HG03575 (cell line): ENCODE data around the gene TPK1.

Experiments
- ATAC-seq: cut with Tn5 transposase; IDR thresholded peaks from one replicate; pipeline ENCODE4 v1.9.1; 2021; ENCODE audit not compliant: unreplicated experiment, insufficient number of reproducible peaks, low FRiP score; ENCODE audit errors: extremely low read depth

Gene TPK1

DNA sequence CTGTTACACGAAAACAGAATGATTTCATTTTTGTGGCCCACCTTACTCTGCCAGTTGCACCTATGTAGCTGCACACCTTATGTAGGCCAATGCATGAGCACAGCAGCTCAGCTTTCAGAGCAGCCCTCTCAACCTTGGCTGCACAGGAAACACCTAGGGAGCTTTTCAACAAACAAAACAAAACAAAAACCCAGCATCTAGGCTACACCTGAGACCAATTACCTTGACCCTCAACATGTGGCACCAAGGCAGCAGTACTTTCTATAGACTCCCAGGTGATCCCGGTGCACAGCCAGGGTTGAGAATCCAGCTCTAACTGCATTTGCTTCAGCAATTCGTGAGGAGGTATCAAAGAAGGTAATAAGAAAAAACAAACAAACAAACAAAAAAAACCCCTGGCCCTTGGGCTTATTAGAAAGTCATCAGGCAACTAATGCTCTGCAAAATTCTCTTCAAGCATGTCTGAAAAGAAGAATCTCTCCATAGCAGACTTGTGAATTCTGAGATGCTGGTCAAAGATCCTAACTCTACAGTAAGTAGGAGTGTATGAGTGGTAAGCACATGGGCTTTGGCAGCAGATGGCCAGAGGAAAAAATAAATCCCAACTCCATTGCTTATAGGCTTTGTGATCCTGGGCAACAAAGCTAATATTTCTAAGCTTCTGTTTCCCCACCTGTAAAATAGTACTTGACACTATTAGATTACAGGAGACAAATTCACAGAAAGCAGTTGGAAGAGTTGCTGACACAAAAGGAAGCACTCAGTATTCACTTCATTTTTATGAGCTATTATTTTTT is 318.9 kb downstream of the TPK1 start:
- ATAC-seq = no peak

DNA sequence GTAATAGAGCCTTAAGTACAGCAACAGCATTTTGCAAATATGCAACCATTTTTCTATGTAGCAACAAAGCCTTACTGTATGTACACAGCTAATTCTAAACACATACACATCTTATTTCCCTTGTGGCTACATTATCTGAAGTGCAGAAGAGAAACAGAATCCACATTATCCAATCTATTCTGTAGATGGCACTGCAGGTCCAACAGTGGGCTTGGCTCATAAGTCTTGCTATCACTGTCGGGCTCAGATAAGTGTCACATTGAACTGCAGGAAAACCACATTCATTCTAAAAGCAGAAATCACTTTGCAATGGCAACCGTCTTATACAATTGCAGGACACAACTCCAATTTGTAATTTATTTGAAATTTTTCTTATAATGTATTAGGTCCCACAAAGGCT is 322.5 kb downstream of the TPK1 start:
- ATAC-seq = no peak

DNA sequence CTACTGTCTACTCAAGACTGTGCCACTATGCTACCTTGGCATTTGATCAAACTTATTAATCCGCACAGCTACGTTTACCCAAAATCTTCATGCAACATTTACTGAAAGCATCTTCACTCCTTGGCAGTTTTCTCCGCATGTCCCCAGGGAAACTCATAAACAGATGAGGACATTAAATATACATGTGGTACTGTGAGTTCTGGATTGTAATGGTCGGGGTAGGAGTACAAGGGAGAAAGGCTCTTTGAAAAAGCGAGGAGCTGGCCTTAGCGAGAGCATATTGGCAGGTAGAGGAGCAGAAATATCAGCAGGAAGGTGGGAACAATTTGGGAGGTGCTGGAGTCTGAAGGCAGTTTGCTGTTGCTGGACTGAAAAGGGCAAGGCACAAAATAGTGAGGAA is 325.2 kb downstream of the TPK1 start:
- no peak for ATAC-seq

DNA sequence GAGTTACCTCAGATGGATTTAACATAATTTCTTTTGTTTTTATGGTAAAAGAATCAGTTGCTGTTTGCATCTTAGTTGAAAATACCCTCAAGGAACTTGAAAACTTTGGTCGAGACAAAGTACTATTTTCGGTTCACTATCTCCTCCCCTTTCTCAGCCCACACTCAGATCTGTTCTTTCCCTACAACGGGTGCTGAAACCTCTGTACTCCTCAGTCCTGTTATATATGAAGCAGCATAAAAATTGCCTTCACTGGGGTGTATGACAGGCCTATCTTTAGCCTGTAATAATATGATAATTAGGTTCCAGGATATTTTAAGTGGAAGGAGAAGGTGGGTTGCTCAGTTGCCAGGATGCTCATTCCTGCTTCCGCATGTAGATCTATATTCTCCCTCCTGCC is 327.2 kb downstream of the TPK1 start:
- peak; percentile 99 for ATAC-seq

DNA sequence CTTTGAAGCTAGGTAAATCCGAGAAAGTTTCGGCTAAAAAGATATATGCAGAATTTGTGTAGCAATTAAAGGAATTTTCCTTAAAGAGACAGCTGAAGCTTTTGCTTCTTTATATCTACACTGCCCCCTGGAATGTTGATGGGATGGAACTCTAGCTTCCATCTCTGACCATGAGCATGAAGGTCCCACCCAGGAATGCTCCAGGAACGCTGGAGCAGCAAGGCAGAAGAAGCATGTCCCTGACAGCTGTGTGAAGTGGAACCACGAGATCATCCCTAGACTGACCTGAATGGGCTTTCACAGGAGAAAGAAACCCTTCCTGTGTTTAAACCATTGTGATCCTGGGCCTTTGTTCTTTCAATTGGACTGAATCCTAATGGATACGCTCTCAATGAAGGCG is 332.6 kb downstream of the TPK1 start:
- ATAC-seq = no peak

DNA sequence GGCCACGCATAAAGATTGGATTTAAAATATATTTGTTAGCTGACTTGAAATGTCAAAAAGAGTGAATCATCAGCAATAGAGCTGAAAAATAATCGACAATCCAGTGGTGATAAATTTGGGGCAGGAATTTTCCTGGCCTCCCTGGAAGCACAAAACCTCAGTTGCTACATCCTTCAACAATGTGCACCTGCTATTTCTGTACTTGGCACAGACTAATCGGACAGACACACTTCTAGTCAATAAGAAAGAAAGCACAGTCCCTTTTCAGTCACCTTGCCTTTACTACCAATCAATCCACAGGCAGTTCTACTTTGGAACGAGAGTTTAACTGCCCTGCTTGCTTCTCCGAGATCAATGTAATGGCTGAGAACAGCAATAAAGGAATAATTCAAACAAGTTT is 335.6 kb downstream of the TPK1 start:
- no peak for ATAC-seq

DNA sequence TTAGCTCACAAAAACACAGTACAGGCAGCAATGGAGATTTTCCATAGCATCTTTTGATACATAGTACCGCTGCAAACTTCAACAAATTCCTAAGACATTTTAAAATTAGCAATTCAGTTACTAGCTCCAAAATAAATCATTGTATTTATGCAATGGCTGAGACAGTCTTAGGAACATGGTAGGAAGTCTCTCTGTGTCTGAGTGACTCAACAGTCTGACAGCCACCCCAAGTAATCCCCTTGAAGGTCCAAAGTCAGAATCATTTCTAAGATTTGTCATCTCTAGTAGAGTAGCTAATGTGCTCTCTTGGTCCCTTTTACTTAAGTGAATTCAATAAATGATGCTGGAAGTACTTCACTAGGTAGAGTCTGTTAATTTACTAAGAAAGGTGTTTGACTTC is 338.6 kb downstream of the TPK1 start:
- ATAC-seq = no peak

DNA sequence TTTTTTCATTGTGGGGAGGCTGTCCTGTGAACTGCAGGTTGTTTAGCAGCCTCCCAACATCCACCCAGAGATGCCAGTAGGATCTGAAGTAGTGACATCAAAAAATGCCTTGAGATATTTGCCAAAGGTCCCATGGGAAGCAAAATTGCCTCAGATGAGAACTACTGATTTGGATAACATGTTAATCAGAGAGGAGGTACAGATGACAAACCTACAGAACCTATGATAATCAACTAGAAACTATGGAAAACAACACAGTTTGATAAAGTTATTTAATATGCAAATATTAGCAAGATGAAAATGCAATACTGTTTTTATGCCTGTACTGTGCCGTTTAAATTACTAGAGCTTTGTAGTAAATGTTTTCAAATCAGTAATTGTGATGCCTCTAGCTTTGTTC is 341.5 kb downstream of the TPK1 start:
- ATAC-seq = no peak

DNA sequence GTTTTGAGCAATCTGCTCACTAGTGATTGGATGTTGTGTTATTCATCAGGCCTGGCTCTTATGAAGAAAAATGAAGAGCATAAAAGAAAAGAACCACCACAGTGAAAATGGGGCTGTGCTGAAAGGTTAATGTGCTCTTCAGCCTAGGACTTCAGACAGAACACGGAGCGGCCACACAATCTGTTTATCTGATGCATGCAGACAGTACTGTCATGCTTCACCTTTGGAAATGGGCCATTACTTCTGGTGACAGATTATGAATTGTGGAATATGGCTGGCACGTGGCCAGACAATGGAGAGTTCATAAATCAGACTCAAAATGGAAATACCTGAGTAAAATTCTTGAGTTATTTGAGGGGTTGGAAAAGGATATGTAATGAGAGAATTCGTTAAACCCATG is 346.3 kb downstream of the TPK1 start:
- ATAC-seq = no peak

DNA sequence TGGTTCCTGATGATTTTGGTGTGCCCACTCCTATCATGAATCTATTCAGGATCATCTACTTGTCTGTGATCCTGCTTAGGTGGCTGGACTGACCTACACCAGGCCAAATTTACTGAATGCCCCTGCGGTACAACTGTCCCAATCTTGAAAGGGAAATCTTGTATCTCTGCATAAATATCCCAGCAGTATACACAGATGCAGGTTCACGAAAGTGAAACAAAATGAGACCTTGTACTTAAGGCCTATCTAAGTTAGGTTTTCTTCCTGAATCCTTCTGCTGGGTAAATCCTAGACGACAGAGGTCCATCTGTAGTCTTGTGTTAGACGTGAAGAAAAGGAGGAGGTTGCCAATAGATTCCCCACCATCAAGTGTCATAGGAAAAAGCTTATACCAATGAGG is 346.9 kb downstream of the TPK1 start:
- ATAC-seq = no peak

DNA sequence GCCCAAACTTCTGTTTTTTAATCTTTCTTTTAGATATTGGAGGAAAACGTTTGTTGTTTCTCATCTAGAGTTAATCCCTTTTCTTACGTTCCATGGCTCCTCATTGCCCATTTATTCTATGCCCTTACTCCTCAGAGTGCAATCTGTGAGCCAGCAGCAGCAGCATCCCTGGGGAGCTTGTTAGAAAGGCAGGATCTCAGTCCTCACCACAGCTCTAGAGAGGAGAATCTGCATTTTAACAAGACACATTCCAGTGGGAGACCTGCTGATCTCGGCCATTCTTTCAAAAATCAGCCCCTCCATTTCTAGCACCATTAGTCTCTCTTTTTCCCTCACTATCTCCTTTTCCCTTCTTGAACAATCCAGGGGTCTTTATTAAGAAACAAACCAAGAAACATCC is 348.0 kb downstream of the TPK1 start:
- no peak for ATAC-seq

DNA sequence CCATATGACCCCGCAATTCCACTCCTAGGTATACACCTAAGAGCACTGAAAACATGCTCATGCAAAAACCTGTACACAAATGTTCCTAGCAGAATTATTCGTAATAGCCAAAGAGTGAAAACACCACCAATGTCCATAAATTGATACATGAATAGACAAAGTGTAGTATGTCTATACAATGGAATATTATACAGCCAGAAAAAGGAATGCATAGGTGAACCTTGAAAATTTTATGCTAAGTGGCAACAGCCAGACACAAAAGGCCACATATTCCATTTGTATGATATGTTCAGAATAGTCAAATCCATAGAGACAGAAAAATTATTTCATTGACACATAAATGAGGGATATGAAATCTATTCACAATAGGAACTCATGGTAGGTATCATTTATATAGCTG is 351.4 kb downstream of the TPK1 start:
- no peak for ATAC-seq

DNA sequence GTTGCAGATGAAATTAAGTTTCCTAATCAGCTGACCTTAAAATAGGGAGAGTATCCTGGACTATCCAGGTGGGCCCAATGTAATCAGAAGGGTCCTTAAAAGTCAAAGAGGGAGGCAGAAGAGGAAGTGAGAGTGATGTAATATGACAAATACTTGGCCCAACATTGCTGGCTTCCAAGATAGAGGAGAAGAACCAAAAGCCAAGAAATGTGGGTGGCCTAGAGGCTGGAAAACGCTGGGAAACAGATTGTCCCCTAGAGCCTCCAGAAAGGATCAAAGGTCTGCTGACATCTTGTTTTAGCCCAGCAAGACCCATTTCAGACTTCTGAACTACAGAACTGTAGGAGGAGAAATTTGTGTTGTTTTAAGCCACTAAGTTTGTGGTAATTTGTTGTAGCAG is 352.7 kb downstream of the TPK1 start:
- ATAC-seq = no peak

DNA sequence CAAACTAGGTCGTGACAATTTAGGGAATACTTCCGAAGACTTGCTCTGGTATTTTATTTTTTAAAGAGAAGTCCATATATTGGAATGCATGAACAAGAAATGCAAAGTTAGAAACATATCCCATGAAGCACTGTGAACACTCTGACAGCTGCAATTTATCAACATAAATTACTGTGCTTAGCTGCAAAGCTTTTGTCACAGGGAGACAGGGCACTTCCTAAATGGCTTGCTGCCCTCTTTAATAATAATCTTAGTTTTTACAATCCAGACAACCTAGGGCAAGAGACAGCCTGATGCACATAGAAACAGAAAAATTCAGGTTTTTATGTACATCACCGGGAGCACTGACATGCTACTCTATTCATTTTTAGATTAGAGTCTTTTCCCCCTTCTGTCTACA is 354.0 kb downstream of the TPK1 start:
- no peak for ATAC-seq

DNA sequence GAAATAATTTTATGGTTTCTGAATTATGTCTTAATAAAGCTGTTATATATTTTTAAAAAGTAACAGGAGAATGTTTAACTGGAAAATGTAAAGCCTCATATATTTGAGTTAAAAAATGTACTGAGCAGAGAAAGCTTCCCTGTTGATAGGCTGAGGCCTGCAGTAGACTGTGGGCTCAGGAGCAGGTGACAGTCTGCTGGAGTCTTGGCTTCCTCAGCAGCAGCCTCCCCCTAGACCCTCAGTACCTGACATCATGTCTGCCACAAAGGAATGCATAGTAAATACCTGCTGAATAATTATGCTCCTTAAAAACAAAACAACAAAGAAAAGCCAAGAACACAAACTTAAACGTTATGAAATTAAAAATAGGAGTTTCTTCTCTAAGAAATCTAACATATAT is 358.5 kb downstream of the TPK1 start:
- no peak for ATAC-seq

DNA sequence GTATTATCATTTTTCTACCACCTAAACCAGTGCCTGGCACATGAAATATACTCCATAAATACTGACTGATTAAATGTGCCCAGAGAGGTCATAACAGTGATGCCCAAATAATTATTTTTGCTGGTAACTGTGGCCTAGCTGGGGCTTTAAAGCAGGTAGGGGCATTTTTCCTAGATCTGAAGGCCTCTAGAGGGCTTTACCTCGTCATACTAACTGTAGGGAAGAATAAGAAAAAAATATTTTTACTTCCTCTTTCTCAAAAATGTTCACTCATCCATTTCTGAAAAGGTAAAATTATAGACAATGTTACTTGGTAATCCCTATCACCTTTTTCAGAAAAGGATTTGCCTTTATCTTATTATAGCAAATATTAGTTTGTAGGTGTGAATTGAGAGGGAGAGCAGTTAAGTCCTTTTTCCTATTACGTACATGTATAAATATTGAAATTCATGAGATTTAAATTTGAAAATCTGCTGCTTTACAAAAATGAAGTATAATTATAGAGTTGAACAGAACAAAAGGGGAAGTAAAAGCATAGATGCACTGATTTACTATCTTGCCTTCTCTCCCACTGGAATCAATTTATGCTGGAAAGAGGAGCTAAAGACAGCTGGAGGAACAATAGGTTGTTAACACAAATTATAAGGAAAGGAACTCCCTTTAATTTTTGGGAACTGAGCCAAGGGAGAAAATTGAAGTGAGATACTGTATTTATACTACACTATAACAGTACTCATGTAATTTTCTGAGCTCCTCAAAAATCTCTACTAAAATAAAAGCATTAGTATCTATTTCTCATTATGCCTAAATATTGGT is 360.8 kb downstream of the TPK1 start:
- no peak for ATAC-seq

DNA sequence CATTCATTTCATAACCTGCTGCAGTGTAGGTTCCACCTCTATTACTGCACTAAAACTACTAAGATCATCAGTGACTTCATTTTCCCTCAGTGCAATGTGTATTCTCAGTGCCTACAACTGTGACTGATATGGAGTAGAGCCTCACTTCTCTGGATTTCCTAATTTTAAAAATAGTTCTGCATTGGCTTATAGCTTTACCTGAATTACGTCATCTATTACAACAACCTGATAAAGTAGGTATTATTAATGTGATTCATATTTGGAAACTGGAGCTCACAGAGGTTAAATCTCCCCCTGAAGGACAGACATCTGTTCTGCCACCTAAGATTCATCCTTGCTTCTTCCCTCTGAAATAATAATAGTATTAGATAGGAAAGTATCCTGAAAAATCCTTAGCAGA is 361.5 kb downstream of the TPK1 start:
- no peak for ATAC-seq

DNA sequence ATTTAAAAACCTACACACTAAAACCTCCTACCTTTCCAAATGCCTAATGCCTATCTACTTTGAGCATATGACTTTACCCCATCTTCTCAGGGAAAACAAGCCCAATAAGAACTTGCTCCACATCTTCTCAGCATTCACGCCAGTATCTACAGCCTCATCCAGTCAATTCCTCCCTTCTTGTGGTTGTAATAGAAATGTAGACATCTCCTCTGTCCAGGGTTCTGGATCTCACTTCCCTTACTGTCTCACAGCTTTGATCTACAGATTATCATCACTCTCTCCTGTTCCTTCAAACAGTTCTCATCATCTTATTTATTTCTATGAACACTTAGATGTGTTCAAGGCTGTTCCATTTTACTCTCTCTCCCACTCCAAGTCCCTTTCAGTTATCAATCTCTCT is 361.9 kb downstream of the TPK1 start:
- ATAC-seq = no peak

DNA sequence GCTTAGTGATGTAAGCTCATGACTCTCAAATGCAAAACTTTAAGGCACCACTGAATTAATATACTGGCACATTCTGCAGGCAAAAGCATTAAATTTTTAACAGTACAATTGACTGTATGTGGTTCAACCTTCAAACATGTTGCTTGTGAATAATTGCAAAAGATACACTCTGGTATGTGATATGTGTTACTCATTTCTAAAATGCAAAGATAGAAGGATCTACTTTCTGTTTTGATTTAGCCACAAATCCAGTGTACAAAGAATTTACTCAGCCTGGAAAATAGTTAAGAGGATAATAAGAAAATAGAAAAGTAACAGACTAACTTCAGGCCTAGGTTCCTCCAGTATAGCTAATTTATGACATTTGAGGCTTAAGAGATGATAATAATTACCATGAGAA is 365.8 kb downstream of the TPK1 start:
- no peak for ATAC-seq

DNA sequence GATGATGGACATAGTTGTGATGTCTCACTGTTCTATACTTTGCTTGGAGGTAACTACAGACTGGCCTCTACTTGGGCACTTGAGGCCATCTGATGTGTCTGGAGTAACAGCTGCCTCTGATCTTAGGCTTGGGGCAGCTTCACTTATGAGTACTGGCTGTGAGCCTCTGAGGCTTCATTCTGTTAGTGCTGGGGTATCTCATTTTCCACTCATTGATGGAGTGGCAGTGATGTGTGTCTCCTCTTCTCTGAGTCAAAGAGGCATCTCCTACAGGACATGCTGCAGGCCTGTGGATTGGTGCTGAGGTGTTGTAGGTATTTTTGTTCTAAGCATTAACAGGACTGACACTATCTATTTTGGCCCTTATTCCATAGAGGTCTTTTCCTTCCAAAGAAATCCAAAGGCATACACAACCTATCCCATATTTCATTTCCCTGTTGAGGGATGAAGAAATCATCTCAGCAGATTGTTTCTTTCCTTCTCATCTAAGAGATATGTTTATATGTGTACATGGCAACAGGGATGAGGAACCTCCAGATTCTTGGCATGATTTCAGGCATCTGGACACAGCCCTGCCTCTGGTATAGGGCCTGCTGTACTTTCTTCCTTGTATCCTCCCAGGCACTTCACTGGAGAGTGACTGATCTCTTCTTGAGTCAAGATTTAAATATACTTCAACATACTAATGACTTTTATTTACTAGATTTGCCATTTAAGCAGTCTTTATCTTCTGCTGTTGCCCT is 366.7 kb downstream of the TPK1 start:
- ATAC-seq = no peak
